Activated naive CD4-positive, alpha-beta T cell treated with Interleukin-2 at 50 U/mL for 16 hours (primary cell): ENCODE data around the gene OR2T8.

Experiments
- DNase-seq: peaks from one replicate; pipeline ENCODE4 v3.0.0-alpha.2; 2020

The OR2T8 gene

GRCh38 chr1:247919952-247920351 is at the start of gene OR2T8:
Gene OR2T8 (plus strand): TSS chr1:247920252. CDS start chr1:247921018, 766 bp downstream.
- DNase-seq = no peak

GRCh38 chr1:247883346-247883745 is 36.7 kb upstream of the OR2T8 start:
- DNase-seq = no peak

GRCh38 chr1:247884797-247885413 is 35.1 kb upstream of the OR2T8 start:
- no peak for DNase-seq

GRCh38 chr1:247895163-247895637 is 24.9 kb upstream of the OR2T8 start, which contains the start of gene OR2W3:
Gene OR2W3 (plus strand): TSS chr1:247895587. CDS start chr1:247895587, 0 bp downstream.
- DNase-seq = no peak

GRCh38 chr1:247895976-247896375 is 24.1 kb upstream of the OR2T8 start:
- DNase-seq = no peak

- DNase-seq = no peak
Measured at GRCh38 chr1:247904122-247904521, 15.9 kb upstream of the OR2T8 start.

- no peak for DNase-seq
Measured at GRCh38 chr1:247905181-247905580, 14.9 kb upstream of the OR2T8 start.

GRCh38 chr1:247905910-247906503 is 14.0 kb upstream of the OR2T8 start:
- peak; percentile 4 for DNase-seq

GRCh38 chr1:247906504-247907047 is 13.5 kb upstream of the OR2T8 start:
- DNase-seq = no peak

GRCh38 chr1:247908766-247909165 is 11.3 kb upstream of the OR2T8 start:
- DNase-seq = no peak

GRCh38 chr1:247913786-247914185 is 6.3 kb upstream of the OR2T8 start:
- no peak for DNase-seq

GRCh38 chr1:247914941-247915662 is 5.0 kb upstream of the OR2T8 start:
- DNase-seq = no peak

GRCh38 chr1:247923941-247924340 is 3.9 kb downstream of the OR2T8 start:
- no peak for DNase-seq

- DNase-seq = no peak
Measured at GRCh38 chr1:247924868-247925267, 4.8 kb downstream of the OR2T8 start, which contains the start of gene OR2AJ1. Gene OR2AJ1 (plus strand): TSS chr1:247924889. CDS start chr1:247933769, 8,880 bp downstream.

GRCh38 chr1:247933989-247934388 is 13.9 kb downstream of the OR2T8 start:
- DNase-seq = no peak

- DNase-seq = no peak
Measured at GRCh38 chr1:247935781-247936180, 15.7 kb downstream of the OR2T8 start.

GRCh38 chr1:247936415-247936814 is 16.4 kb downstream of the OR2T8 start:
- no peak for DNase-seq

- DNase-seq = peak; percentile 64
Measured at GRCh38 chr1:247936965-247937734, 17.1 kb downstream of the OR2T8 start.

- no peak for DNase-seq
Measured at GRCh38 chr1:247942624-247943023, 22.6 kb downstream of the OR2T8 start.

- no peak for DNase-seq
Measured at GRCh38 chr1:247948558-247948957, 28.5 kb downstream of the OR2T8 start, which contains the start of gene OR2L8. Gene OR2L8 (plus strand): TSS chr1:247948858. CDS start chr1:247948858, 0 bp downstream.

- DNase-seq = no peak
Measured at GRCh38 chr1:247953408-247953807, 33.4 kb downstream of the OR2T8 start.

GRCh38 chr1:247961791-247962190 is 41.7 kb downstream of the OR2T8 start:
- DNase-seq = no peak
